DLD1 (cell line): ENCODE results near the gene EIF3C.
"Not testable (repeated sequence)": the region's sequence is repeated elsewhere in the genome, so short reads cannot be mapped to it uniquely, and the experiment has no call there.

Experiments used
- in situ Hi-C: cut with HindIII; loops from 2 replicates; pipeline ENCODE4 v1.10.0; 2017; ENCODE audit warnings: low sequenced_read_pairs

The EIF3C gene, protein sequence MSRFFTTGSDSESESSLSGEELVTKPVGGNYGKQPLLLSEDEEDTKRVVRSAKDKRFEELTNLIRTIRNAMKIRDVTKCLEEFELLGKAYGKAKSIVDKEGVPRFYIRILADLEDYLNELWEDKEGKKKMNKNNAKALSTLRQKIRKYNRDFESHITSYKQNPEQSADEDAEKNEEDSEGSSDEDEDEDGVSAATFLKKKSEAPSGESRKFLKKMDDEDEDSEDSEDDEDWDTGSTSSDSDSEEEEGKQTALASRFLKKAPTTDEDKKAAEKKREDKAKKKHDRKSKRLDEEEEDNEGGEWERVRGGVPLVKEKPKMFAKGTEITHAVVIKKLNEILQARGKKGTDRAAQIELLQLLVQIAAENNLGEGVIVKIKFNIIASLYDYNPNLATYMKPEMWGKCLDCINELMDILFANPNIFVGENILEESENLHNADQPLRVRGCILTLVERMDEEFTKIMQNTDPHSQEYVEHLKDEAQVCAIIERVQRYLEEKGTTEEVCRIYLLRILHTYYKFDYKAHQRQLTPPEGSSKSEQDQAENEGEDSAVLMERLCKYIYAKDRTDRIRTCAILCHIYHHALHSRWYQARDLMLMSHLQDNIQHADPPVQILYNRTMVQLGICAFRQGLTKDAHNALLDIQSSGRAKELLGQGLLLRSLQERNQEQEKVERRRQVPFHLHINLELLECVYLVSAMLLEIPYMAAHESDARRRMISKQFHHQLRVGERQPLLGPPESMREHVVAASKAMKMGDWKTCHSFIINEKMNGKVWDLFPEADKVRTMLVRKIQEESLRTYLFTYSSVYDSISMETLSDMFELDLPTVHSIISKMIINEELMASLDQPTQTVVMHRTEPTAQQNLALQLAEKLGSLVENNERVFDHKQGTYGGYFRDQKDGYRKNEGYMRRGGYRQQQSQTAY

DNA sequence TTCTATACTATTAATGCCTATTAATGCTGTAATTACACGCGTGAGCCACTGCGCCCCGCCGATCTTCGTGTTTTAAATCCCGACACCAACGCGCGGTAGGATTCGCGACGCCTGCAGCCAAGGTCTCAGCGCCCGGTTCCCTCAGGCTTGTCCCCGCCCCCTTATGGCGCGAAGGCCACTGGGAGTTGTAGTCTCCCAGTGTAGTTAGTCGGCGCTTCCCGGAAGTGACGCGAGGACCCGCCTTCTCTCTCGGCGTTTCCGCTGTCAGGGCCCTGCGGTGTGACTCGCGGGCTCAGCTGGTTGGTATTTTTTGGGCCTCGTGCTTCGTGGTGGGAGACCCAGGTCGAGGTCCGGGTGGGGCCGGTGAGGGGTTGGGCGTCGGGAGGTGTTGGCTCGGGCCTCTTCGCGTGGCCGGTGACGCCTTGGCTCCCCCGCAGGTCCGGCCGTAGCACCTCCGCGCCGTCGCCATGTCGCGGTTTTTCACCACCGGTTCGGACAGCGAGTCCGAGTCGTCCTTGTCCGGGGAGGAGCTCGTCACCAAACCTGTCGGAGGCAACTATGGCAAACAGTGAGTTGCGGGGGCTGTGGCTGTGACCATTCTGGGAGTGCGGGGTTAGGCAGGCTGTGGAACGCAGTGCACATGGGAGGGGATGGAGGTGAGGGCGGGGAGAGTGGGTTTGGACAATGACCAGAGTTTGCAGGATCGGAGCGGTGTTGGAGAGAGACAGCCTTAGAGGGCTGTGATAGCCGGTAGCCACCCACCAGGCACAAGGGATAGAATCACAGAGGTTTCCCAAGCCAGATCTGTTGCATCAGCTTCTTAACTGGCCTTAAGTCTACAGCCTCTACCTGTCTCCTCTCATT lies at the start of gene EIF3C:
Gene EIF3C (plus strand): TSS at position 245 of the 864 bp plus-strand sequence. CDS start 223 bp downstream, at position 468.
- in situ Hi-C loops, result not testable (repeated sequence)

DNA sequence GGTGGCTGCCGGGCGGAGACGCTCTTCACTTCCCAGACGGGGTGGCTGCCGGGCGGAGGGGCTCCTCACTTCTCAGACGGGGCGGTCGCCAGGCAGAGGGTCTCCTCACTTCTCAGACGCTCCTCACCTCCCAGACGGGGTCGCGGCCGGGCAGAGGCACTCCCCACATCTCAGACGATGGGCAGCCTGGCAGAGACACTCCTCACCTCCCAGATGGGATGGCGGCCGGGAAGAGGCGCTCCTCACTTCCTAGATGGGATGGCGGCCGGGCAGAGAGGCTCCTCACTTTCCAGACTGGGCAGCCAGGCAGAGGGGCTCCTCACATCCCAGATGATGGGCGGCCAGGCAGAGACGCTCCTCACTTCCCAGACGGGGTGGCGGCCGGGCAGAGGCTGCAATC lies 45.0 kb upstream of the EIF3C start:
- in situ Hi-C loops, result not testable (repeated sequence)

DNA sequence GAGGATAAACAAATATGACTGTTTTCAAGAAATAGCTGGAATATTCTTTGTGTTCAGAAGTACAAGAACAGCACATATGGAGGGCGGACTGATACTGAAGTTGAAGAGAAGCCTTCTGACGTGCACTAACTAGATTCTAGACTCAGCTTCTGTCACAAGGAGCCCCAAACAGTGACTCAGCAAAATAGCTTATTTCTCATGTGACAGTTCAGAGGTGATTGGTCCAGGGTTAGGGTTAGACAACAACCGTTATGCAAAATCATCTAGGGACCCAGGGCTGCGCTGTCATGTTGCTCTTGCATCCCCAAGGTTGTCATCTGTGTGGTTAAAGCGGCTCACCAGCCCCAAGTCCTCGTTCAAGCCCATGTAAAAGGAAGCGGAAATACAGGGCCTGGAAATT lies 43.8 kb upstream of the EIF3C start:
- in situ Hi-C loops, result not testable (repeated sequence)

DNA sequence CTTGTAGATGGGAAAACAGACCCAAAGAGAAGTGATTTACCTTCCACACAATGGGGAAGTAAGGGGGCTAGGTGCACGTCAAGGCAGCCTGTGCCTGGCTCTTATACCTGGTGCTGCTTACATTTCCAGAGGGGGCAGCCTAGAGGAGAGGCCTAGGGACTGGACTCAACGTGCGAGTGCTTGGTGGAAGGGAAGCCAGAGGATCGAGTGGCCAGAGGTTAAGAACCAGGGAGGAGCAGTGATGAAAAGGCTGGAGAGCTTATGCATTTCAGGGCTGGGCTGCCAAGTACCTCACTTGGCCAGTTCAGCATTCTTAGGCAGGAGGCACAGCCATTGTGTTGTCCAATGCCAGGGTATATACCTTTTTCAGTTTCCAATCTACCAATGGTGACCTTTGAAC lies 43.1 kb upstream of the EIF3C start:
- in situ Hi-C loops, result not testable (repeated sequence)

DNA sequence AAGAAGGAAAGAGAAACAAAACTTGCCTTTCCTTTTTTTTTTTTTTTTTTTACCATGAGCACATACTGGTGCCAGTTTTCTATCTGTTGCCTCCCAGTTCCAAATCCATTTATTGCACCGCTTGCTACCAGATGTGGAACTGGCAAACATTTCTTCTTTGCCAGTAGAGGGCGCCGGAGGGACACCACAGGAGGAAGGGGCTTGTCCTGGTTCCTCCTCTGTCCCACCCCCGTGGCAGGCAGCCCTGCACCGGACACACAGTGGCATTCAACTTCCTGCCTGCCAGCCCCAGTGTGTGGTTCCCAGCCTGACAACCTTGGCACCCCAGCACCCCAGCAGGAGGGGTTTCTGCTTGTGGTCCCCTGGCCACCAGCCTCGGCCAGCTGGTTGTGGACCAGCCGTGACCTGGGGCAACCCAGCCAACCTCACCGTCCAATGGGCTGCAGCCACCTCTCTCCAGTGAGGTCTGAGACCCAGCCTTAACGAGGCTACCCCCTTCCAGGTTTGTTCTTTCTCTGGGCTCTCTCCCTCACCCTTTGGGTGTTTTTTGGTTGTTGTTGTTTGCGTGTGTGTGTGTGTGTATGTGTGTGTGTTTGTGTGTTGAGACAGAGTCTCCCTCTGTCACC lies 22.8 kb upstream of the EIF3C start:
- in situ Hi-C loops, result not testable (repeated sequence)

DNA sequence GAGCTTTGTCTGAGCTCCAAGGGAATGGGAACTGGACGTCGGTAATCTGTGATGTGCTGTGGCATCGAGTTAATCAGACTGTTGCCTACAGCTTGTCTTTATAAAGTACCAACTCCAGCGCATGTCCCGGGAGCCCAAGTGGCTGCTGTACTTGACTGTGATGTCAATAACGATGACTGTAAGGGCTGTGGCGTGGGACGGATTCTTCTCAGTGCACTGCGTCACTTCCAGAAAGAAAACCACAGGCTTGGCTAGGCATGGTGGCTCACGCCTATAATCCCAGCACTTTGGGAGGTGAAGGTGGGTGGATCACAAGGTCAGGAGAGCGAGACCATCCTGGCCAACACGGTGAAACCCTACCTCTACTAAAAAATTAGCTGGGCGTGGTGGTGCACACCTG lies 21.8 kb upstream of the EIF3C start:
- in situ Hi-C loops, result not testable (repeated sequence)

DNA sequence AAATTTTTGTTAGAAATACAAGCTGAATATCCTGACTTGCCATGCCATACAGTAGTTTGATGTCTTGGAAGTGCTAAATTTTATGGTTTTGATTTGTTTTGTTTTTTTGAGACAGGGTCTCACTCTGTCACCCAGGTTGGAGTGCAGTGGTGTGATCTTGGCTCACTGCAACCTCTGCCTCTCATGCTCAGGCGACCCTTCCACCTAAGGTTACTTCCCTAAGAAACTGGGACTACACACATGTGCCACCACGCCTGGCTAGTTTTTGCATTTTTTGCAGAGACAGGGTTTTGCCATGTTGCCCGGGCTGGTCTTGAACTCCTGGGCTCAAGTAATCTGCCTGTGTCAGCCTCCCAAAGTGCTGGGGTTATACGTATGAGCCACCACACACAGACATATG lies 19.5 kb upstream of the EIF3C start:
- in situ Hi-C loops, result not testable (repeated sequence)

DNA sequence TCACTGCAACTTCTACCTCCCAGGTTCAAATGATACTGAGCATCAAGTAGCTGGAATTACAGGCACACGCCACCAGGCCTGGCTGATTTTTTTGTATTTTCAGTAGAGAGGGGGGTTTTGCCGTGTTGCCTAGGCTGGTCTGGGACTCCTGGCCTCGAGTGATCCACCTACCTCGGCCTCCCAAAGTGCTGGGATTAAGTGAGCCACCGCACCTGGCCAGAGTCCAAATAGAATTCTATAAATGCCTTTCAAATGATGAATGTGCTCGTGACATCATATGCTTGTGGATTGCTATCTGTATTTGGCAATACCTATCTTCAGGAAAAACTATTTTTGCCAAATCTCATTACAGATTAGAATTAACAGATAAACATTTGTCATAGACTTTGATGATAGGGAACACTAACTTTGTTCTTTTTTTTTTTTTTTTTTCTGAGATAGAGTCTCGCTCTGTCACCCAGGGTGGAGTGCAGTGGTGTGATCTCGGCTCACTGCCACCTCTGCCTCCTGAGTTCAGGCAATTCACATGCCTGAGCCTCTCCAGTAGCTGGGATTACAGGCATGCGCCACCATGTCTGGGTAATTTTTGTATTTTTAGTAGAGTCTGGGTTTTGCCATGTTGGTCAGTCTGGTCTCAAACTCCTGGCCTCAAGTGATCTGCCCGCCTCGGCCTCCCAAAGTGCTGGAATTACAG lies 17.9 kb upstream of the EIF3C start:
- in situ Hi-C loops, result not testable (repeated sequence)

DNA sequence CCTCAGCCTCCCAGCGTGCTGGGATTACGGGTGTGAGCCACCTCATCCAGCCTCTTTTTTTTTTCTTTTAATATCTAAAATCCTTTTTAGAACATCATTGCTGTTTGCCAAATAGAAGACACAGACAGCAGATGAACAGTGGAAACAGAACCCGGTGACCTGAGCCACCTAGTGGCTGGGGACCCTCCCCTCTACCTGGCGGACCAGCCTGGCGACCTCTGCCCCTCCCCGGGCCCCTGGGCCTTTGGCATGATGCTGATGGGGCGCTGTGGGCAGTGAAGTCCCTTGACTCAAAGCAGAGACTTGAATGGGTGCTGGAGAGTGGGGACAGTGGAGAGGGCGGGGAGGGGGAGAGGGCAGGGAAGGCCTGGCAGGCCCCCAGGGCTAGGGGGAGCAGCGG lies 11.5 kb upstream of the EIF3C start:
- in situ Hi-C loops, result not testable (repeated sequence)

DNA sequence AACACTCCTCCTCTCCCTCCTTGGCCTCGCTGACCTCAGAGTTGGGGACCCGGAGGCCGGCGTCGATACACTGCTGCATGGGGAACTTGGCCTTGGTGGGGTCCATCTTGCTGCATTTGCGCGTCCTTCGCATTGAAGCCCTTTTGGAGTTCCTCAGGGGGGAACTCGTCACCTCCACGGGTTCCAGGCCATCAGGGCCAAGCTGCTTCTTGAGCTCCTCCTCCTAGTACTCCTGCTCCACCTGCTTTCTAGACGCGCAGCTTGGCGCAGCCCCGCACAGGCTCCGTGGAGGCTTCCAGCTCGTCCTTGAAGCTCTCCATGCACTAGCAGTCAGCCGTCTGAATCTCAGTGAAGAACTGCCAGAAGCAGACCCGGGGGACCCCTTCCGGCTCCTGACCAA lies 10.9 kb upstream of the EIF3C start:
- in situ Hi-C loops, result not testable (repeated sequence)

DNA sequence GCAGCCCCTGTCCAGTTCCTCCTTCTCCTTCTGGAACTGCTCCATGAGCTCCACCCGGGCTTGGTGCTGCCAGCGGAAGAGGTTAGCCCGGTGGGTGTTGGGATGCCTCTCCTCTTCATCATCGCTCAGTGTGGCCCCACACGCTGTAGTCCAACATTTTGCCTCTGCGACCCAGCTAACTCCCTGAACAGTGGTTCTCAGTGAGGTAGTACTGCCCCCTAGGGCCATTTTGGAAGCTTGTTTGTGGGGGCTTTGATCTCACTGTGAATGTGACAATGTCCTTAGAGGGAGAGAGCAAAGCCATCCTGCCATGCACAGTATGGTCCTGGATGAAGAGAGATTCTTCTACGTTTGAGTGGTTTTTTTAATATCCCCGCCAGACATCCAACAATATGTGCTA lies 9.9 kb upstream of the EIF3C start:
- in situ Hi-C loops, result not testable (repeated sequence)

DNA sequence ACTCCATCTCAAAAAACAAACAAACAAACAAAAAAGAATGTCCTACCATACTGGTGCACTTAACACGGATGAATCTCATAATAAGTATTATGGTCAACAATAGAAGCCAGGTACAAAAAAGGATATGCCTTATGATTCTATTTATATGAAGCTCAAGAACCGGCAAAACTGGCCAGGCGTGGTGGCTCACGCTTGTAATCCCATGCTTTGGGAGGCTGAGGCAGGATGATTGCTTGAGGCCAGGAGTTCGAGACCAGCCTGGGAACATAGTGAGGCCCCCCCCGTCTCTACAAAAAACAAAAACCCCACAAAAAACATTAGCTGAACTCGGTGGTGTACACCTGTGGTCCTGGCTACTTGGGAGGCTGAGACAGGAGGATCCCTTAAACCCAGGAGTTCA lies 7.0 kb upstream of the EIF3C start:
- in situ Hi-C loops, result not testable (repeated sequence)

DNA sequence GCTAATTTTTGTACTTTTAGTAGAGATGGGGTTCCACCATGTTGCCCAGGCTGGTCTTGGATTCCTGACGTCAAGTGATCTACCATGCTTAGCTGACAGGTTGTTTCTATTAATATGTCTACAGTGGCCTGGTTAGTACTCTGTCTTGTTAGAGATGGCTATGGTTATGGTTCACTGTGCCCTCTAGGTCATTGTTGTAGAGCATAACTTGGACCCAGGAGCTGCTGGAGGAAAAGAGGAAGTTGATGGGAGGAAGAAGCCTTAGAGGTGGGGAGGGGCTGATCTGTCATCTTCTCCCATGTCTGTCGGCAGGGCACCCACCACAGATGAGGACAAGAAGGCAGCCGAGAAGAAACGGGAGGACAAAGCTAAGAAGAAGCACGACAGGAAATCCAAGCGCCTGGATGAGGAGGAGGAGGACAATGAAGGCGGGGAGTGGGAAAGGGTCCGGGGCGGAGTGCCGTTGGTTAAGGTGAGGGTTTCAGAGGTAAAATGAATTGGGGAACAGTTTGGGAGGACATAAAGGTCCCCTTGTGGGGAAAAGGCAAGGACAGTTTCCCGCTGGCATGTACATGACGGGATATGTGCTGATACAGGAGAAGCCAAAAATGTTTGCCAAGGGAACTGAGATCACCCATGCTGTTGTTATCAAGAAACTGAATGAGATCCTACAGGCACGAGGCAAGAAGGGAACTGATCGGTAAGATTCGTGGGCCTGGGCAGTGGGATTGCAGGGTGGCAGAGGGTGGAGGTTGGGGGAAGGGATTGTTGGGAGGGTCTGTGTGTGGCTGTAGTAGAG lies 11.8 kb downstream of the EIF3C start:
- in situ Hi-C loops, result not testable (repeated sequence)

DNA sequence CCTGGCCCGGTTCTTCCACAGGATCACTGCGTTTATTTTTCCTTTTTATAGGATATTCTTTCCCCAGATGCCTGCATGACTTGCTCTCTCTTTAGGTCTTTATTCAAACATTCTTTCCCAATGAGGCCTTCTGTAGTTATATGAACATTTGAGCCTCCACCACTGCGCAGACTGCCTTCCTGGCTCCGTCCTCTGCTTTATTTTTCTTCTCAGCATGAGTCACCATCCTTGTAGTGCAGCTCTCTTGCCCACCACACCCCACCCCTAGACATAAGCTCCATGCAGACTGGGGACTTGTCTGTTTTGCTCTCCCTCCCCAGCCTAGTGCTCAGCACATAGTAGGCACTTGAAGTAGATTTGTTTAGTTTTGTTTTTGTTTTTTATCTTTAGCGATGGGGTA lies 20.0 kb downstream of the EIF3C start:
- in situ Hi-C loops, result not testable (repeated sequence)

DNA sequence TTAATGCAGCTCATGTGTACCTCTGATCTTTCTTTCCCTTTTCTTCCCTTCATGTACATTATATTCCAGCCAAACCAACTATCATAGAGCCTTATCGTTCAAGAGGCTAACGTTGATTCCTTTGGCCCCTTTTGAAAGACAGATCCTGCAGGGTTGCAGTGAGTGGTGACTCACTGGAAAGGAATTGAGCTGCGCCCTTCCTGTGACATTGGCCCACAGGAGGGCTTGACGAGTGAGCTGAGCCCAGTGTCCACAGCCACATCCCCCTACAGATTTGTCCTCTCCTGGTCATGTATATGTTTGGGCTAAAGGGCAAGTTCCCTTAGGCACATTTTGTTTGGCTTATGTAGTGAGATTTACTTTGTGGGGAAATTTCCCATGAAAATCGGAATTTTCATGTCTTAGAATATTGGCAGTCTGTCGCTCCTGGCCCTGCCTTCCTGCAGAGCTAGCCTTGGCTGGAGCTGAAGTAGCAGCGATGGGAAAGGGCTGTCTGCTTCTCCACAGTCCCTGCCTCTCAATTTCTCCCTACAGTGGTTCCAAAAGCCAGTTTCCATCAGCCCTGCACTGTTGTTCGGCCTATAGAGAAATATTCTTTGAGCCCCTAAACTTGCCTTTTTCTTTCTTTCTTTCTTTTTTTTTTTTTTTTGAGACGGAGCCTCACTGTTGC lies 21.3 kb downstream of the EIF3C start:
- in situ Hi-C loops, result not testable (repeated sequence)

DNA sequence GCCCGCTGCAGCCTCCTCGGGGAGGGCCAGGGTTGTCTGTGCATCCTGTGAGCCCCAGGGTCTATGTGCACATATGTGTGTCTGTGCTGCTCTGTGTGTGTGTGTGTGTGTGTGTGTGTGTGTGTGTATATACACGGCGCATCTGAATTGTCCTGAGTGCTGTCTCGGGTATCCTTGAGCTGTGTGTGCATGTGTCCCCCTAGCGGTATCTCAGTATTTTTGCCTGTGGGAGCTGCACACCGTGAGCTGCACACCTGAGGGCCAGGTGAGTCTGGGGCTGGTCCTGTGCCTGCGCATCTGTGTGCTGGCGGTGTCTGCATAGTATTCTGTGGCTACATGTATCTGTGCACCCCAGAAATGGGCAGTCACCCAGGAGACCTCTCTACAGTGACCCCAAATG lies 28.5 kb downstream of the EIF3C start:
- in situ Hi-C loops, result not testable (repeated sequence)

DNA sequence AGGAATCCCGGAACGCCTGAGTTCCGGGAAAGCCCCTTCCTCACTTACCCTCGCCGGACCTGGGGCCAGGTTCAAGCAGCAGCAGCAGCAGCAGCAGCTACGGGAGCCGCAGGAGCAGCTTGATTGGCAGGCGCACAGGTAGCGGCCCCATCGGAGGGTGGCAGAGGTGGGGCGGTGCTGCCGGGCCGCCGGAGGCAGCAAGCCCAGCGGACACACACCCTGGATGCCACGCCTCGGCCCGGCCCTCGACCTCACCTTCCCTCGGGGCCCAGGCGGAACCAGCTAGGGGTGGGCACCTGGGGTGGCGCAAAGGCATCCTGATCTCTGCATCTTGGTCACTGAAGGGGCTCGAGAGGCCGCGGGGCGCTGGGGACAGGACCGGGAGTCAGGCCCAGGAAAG lies 29.4 kb downstream of the EIF3C start:
- in situ Hi-C loops, result not testable (repeated sequence)

DNA sequence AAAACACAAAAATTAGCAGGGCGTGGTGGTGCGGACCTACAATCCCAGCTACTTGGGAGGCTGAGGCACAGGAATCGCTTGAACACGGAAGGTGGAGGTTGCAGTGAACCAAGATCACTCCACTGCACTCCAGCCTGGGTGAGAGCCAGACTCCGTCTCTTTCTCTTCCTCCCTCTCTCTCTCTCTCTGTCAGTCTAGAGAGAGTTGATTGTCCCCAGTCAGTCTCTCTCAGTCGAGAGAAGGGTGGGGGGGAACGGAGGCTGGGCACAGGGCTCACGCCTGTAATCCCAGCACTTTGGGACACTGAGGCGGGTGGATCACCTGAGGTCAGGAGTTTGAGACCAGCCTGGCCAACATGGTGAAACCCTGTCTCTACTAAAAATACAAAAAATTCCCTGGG lies 30.0 kb downstream of the EIF3C start:
- in situ Hi-C loops, result not testable (repeated sequence)
